ENCODE data around the gene KCNA1.

GRCh38 chr12:4933411-4933810 is 23.7 kb downstream of the KCNA1 start:
- TF ChIP-seq POLR2A (IDR thresholded peaks at IDR 0.05; ENCODE audit: low read depth, low read length) = no peak
- no peak for TF ChIP-seq POLR2AphosphoS5 (IDR thresholded peaks at IDR 0.05; ENCODE audit: low read depth, low read length)
